GM11168 (cell line): ENCODE results near the gene PRUNE1.

Experiments used
- in situ Hi-C: fragments of 300-500 bp; cut with MboI; formaldehyde crosslinking; loops from one replicate; pipeline ENCODE4 v1.12.0; 2022; ENCODE audit warnings: low sequenced_read_pairs; ENCODE audit not compliant: unreplicated experiment

PRUNE1 gene

GRCh38 chr1:151003180-151003579 lies 5.1 kb upstream of the PRUNE1 start:
- in situ Hi-C loops, result no loop called here

GRCh38 chr1:151005729-151006319 lies 2.4 kb upstream of the PRUNE1 start:
- in situ Hi-C loops, result no loop called here

GRCh38 chr1:151006327-151007052 lies 1.8 kb upstream of the PRUNE1 start, which contains the start of gene MINDY1:
MINDY1 (minus strand) TSS chr1:151006902; CDS start chr1:151002617, 4,285 bp downstream.
- in situ Hi-C loops, result no loop called here

DNA sequence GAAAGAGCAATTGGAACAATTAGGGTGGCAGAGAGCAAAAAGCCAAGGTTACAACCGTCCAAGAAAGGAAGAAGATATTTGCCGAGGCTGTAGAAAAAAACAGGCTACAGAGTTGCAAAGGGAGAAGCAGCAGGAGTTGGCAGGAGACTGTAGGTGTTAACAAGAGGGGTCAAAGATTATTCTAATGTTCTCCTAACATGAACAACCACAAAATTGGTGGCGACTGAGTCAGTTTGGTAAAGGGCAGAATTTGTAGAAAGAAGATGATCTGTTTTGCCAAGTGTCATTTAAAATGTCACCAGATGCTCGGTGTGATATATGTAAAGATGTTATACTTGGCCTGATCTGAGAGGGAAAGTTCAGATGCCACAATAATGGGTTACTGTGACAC lies 401 bp upstream of the PRUNE1 start:
- in situ Hi-C loops, result no loop called here

- in situ Hi-C loops, result no loop called here
These were observed 948 bp downstream of the PRUNE1 start for GRCh38 chr1:151009206-151009587.

GRCh38 chr1:151009674-151010345 lies 1.6 kb downstream of the PRUNE1 start:
- in situ Hi-C loops, result no loop called here

DNA sequence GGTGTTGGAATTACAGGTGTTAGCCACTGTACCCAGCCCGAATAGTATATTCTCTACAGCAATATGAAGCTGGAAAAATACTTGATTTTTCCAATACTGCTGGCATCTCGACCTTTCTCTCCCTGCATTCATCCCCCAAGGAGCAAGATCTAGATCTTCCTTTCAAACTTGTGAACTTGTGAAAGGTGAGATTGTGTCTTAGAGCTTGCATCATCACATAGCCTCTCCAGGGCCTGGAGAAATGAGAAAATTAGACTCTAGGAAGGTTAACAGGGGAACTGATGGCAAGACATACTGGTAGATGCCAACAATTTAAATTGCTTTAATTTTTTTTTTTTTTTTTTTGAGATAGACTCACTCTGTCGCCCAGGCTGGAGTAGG lies 2.1 kb downstream of the PRUNE1 start:
- in situ Hi-C loops, result no loop called here

- in situ Hi-C loops, result no loop called here
These were observed 3.1 kb downstream of the PRUNE1 start for GRCh38 chr1:151011154-151011850.

DNA sequence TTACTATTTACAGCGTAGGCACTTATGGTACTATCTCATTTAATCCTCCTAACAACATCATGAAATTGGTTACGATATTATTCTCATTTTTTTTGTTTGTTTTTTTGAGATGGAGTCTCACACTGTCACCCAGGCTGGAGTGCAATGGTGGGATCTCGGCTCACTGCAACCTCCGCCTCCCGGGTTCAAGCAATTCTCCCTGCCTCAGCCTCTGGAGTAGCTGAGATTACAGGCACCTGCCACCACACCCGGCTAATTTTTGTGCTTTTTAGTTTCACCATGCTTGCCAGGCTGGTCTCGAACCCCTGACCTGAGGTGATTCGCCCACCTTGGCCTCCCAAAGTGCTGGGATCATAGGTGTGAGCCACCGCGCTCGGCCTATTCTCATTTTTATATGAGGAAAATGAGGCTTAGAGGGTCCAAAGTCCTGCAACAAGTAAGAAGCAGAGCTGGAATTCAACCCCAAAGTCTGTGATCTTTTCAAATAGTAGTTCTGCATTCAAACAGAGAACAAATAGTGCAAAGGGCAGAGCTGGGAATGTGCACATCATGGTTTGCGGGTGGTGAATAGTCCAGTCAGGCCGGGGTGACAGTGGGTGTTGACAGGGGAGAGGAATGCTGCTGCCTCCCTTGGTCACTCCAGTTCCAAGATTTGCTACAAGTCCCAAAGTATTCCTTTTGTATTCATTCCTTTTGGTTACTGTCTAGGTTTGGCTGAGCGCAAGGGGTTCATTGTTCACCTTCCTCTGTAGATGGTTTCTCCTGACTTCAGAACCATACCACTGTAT lies 4.6 kb downstream of the PRUNE1 start:
- in situ Hi-C loops, result no loop called here

DNA sequence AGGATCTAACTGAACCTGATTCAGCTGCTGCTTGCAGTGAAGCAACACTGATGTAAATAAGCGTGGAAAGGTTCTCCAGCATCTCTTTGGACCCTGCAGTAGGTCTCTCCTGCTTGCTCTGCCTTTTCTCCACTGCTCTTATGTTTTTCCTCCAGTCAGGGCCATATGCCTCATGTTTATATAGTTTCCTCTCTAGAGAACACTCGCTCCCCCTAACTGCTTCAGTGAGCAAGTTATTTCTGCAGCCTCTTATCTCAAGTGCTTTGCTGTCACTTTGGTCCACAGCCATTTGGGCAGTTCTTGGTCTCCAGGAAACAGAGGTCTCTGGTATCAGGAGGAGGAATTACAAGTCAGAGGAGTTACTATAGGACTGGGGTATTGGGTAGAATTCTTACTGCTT lies 5.3 kb downstream of the PRUNE1 start:
- in situ Hi-C loops, result no loop called here

- in situ Hi-C loops, result no loop called here
These were observed 16.4 kb downstream of the PRUNE1 start for GRCh38 chr1:151024540-151025146.

DNA sequence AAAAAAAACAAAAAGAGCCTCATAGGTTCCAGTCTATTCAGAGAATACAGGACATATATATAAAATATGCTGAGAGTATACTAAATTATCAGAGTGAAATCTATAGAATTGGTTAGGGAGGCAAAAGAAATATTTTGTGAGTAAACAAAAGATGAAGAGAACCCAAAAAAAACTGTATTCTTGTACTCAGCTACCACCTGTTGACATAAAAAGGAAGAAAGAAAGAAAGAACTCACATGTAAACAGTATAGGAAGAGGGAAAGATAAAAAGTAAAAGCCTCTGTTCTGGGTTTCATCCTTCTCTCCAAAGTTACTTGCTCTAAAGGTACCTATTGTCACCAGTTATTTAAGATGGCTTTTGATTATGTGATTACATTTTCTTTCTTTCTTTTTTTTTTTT lies 18.2 kb downstream of the PRUNE1 start:
- in situ Hi-C loops, result no loop called here

DNA sequence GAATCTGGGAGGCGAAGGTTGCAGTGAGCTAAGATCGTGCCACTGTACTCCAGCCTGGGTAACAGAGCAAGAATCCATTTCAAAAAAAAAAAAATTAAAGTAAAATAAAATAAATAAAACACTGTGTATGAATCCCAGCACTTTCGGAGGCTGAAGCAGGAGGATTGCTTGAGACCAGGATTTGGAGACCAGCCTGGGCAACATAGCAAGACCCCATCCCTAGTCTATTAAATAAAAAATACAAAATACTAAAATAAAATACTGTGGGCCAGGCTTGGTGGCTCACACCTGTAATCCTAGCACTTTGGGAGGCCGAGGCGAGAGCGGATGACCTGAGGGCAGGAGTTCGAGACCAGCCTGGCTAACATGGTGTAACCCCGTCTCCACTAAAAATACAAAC lies 23.9 kb downstream of the PRUNE1 start:
- in situ Hi-C loops, result no loop called here

DNA sequence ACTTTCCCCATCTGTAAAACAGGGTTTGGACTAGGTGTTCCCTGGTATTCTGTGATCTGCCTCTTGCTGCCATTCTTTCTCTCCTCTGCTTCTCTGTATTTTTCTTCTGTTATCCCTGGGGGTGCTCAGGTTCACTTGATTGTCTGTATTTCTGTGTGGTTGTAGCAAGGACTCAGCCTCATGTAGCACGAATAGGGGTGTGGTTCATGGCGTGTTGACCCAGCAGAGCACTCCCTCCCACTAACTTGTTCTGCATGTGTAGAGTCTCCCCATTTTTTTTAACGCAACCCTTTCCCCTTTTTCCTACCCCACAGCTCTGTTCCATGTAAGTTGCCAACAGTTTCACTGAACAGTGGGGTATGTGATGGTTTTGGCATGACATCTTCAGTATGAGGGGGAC lies 26.9 kb downstream of the PRUNE1 start:
- in situ Hi-C loops, result no loop called here

DNA sequence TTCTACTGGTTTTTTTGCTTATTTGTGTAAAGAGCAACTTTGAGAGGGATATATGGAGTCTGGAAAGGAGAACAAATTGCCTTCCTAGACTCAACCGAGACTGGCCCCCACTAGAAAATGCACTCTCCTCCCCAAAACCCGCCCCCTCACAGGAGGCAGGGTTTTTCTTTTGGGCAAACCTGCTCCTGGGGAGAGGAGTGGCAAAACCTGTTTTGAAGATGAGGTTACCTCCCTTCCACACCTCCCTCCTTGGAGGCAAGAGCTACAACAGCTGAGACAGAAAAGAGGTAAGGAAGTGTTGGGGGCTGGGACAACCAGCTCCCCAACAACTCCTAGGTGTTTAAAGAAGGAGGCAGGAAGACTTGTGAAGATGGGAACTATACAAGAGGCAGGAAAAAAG lies 28.1 kb downstream of the PRUNE1 start, which contains the start of gene BNIPL:
BNIPL (plus strand) TSS at position 231 of the 400 bp plus-strand sequence; CDS start at position 371, 140 bp downstream.
- in situ Hi-C loops, result no loop called here

- in situ Hi-C loops, result no loop called here
These were observed 28.8 kb downstream of the PRUNE1 start for GRCh38 chr1:151037032-151037431.

- in situ Hi-C loops, result no loop called here
These were observed 31.3 kb downstream of the PRUNE1 start for GRCh38 chr1:151039521-151039920.

DNA sequence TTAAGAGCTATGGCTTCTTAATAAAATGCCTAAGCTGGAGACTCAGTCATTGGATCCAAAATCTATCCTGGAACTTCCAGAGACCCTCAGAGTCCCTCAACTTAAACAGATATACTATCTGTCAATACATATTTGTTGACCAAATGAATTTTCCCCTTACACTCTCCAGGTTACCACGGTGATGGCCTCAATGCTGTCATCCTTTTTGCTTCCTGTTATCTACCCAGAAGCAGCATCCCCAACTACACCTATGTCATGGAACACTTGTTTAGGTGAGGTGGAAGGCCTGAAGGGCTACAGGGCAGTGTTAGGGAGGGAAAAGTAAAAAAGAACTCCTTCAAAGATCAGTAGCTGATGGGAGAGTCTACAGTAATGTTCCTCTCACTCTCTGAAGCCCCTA lies 34.9 kb downstream of the PRUNE1 start:
- in situ Hi-C loops, result no loop called here

DNA sequence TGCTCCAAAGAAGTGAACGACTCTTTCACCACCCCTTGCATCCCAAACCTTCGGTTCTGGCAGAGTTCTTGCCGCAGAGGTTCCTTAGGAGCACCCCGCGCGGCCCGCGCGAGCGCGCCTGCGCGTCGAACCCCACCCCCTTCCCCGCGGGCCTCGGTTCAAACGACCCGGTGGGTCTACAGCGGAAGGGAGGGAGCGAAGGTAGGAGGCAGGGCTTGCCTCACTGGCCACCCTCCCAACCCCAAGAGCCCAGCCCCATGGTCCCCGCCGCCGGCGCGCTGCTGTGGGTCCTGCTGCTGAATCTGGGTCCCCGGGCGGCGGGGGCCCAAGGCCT lies 39.3 kb downstream of the PRUNE1 start, which contains the start of gene C1orf56:
C1orf56 (plus strand) TSS at position 161 of the 334 bp plus-strand sequence; CDS start at position 258, 97 bp downstream.
- in situ Hi-C loops, result no loop called here
